ENCODE measurements around the gene COMMD10. TPM values are rescaled to one million over a fixed set of nuclear protein-coding genes. Genes with fewer than 3 reads are reported as not detected.

Gene COMMD10
- total and polyA plus RNA-seq, 2 of the 4 experiments (the other 2 are of a cell fraction), result 12.8 to 20.4 TPM

- Histone ChIP-seq H4K91ac (ENCODE audit: insufficient read depth, low read depth, low read length) (no peak overlapping the region), H3K4me2 (ENCODE audit: low read depth, low read length) (peak overlapping the region; percentile 46), H3K27ac (ENCODE audit: insufficient read depth, low read length) (peak overlapping the region; percentile 33; the same call in 1 of the 2 replicates), H3K18ac (ENCODE audit: low read depth, low read length) (peak overlapping the region; percentile 52; the same call in 1 of the 2 replicates), H3K23ac (ENCODE audit: low read depth, low read length) (no peak overlapping the region), H3K4ac (ENCODE audit: low read depth, low read length) (no peak overlapping the region; the same call in 1 of the 2 replicates), H4K8ac (ENCODE audit: low read depth in 2 of 2, low read length in 2 of 2) (no peak overlapping the region), H4K5ac (ENCODE audit: low read depth, low read length) (no peak overlapping the region; the same call in 1 of the 2 replicates), H2BK15ac (ENCODE audit: low read depth, low read length) (0 out of 3 replicates have a peak overlapping the region, but pooled peaks have one; percentile 4), H2AK9ac (replicated peaks; ENCODE audit: low read depth, low read length, poor library complexity) (no peak overlapping the region), H2BK20ac (ENCODE audit: low read depth, low read length) (peak overlapping the region; percentile 38; the same call in 1 of the 2 replicates), H3K36me3 (ENCODE audit: control insufficient read depth, insufficient read depth, low read length) (no peaks in the 10 kb centered on the region), H2BK5ac (ENCODE audit: low read depth, low read length, poor library complexity, severe bottlenecking) (no peak overlapping the region), H4K20me1 (ENCODE audit: insufficient read depth, low read length) (no peaks in the 10 kb centered on the region), H3K9ac (ENCODE audit: low read depth, low read length) (no peak overlapping the region), H3K79me1 (ENCODE audit: low read depth in 1 of 2, low read length in 2 of 2) (no peaks in the 10 kb centered on the region), H3K4me3 (ENCODE audit: insufficient read depth, low read depth, low read length) (no peak overlapping the region), H3K9me1 (ENCODE audit: insufficient read depth, low read length) (0 out of 2 replicates have a peak, but pooled peaks cover 2% of the 10 kb centered on the region), H2AFZ (replicated peaks; ENCODE audit: low read length, poor library complexity) (no peak overlapping the region), H3K56ac (ENCODE audit: extremely low read depth, insufficient read depth, low read length) (no peak overlapping the region), H3K4me1 (ENCODE audit: control insufficient read depth, insufficient read depth, low read length) (peaks cover 2% of the 10 kb centered on the region), H3K14ac (replicated peaks; ENCODE audit: low read depth, low read length) (peak overlapping the region; percentile 36; the same call in 1 of the 2 replicates), H3K9me3 (ENCODE audit: control insufficient read depth, insufficient read depth, low read length) (peaks cover 2% of the 10 kb centered on the region; the same call in 1 of the 2 replicates), H2BK120ac (ENCODE audit: low read depth, low read length) (peak overlapping the region; percentile 25; the same call in 1 of the 2 replicates), H2AK5ac (ENCODE audit: low read depth, low read length) (peak overlapping the region; percentile 49; the same call in 1 of the 2 replicates), H3K27me3 (ENCODE audit: control insufficient read depth, insufficient read depth, low read length) (no peaks in the 10 kb centered on the region)
- peak; percentile 52 for DNase-seq
- intact Hi-C loops (cut with micrococcal nuclease) (loop anchor here (5.0 kb wide), 1 partner anchor 300 kb away; the partner anchor contains the start of gene SEMA6A), in situ Hi-C loops (cut with MboI; ENCODE audit: low sequenced_read_pairs) (no loop called here), dilution Hi-C loops (cut with HindIII; ENCODE audit: low sequenced_read_pairs, unreplicated experiment) (no loop called here)
- CTCF ChIA-PET, result interaction anchor here (0.7 kb wide), 1 partner anchor 40 kb away, joined by 4 read pairs; no protein-coding TSS in a partner anchor
- TF ChIP-seq RAD21 (IDR thresholded peaks at IDR 0.05; ENCODE audit: low read length) (no peak), CEBPB (IDR thresholded peaks at IDR 0.05; ENCODE audit: low read depth, low read length) (peak; percentile 38; the same call in 1 of the 2 replicates), NFE2L2 (IDR thresholded peaks at IDR 0.05; ENCODE audit: low read depth, low read length) (no peak), MXI1 (IDR thresholded peaks at IDR 0.05; ENCODE audit: borderline replicate concordance, low read depth, low read length) (no peak)
- peak; percentile 52 for ATAC-seq (ENCODE audit: low read depth)
- no CpG with 5 or more reads among the region's 5 CpGs for WGBS, 2 experiments (ENCODE audit: extremely low coverage in 2 of 2, insufficient read length in 1 of 2)
- POLR2A ChIA-PET (ENCODE audit: unreplicated experiment), result no interaction called here
- no TSS peak for BruUV-seq (replicated peaks)
Measured at GRCh38 chr5:116272281-116272941, 187.6 kb downstream of the COMMD10 start.

Measured in IMR-90 (cell line).